H9 (cell line): ENCODE measurements around the gene PDHX. TPM values are rescaled to one million over a fixed set of nuclear protein-coding genes. Genes with fewer than 3 reads are reported as not detected.

Experiments
- DNase-seq: peaks from one replicate; pipeline ENCODE4 v3.0.0-alpha.2; 2017
- H2AFZ ChIP-seq: one replicate; pipeline ENCODE4 v1.6.1; 2013; ENCODE audit warnings: mild to moderate bottlenecking, low read length, control low read depth, moderate library complexity
- H2AK5ac ChIP-seq: 2 replicates; pipeline ENCODE4 v1.6.1; 2013; ENCODE audit warnings: low read length, control low read depth, mixed read lengths; ENCODE audit not compliant: insufficient read length
- H2BK120ac ChIP-seq: one replicate; pipeline ENCODE4 v1.6.1; 2013; ENCODE audit warnings: low read depth, mild to moderate bottlenecking, low read length, control low read depth, inconsistent platforms; ENCODE audit not compliant: poor library complexity, severe bottlenecking
- H2BK12ac ChIP-seq: 2 replicates; pipeline ENCODE4 v1.6.1; 2013; ENCODE audit warnings: low read length, control low read depth, mixed read lengths, low read depth; ENCODE audit not compliant: insufficient read length
- H2BK15ac ChIP-seq: 2 replicates; pipeline ENCODE4 v1.6.1; 2013; ENCODE audit warnings: low read depth, low read length, control low read depth
- H2BK20ac ChIP-seq: one replicate; pipeline ENCODE4 v1.6.1; 2013; ENCODE audit warnings: low read depth, mild to moderate bottlenecking, low read length, control low read depth, inconsistent platforms; ENCODE audit not compliant: poor library complexity, severe bottlenecking
- H2BK5ac ChIP-seq: 2 replicates; pipeline ENCODE4 v1.6.1; 2013; ENCODE audit warnings: low read length, control low read depth, mixed read lengths; ENCODE audit not compliant: insufficient read length
- H3K14ac ChIP-seq: 2 replicates; pipeline ENCODE4 v1.6.1; 2013; ENCODE audit warnings: low read length, control low read depth; ENCODE audit not compliant: insufficient read depth
- H3K18ac ChIP-seq: 2 replicates; pipeline ENCODE4 v1.6.1; 2013; ENCODE audit warnings: low read depth, mild to moderate bottlenecking, mixed read lengths, low read length, control low read depth; ENCODE audit not compliant: insufficient read length
- H3K23ac ChIP-seq: 2 replicates; pipeline ENCODE4 v1.6.1; 2013; ENCODE audit warnings: low read length, control low read depth, mixed read lengths, low read depth; ENCODE audit not compliant: insufficient read length
- H3K23me2 ChIP-seq: 2 replicates; pipeline ENCODE4 v1.6.1; 2013; ENCODE audit warnings: low read depth, mild to moderate bottlenecking, mixed read lengths, low read length, control low read depth; ENCODE audit not compliant: insufficient read length, poor library complexity, severe bottlenecking
- H3K27ac ChIP-seq: 2 replicates; pipeline ENCODE4 v1.5.1; 2013; ENCODE audit warnings: low read length, control low read depth, mixed read lengths, low read depth; ENCODE audit not compliant: insufficient read length
- H3K27me3 ChIP-seq: 2 replicates; pipeline ENCODE4 v1.6.1; 2013; ENCODE audit warnings: low read length, control low read depth, inconsistent platforms; ENCODE audit not compliant: insufficient read depth
- H3K4ac ChIP-seq: 2 replicates; pipeline ENCODE4 v1.6.1; 2013; ENCODE audit warnings: low read depth, mild to moderate bottlenecking, control low read depth, inconsistent platforms, low read length, moderate library complexity
- H3K4me1 ChIP-seq: 2 replicates; pipeline ENCODE4 v1.6.1; 2013; ENCODE audit warnings: low read length, control low read depth, inconsistent platforms; ENCODE audit not compliant: insufficient read depth
- H3K4me2 ChIP-seq: 2 replicates; pipeline ENCODE4 v1.6.1; 2013; ENCODE audit warnings: low read length, control low read depth, mixed read lengths; ENCODE audit not compliant: insufficient read length, insufficient read depth
- H3K56ac ChIP-seq: 2 replicates; pipeline ENCODE4 v1.6.1; 2013; ENCODE audit warnings: low read depth, mild to moderate bottlenecking, mixed read lengths, low read length, control low read depth; ENCODE audit not compliant: insufficient read length
- H3K79me1 ChIP-seq: 2 replicates; pipeline ENCODE4 v1.6.1; 2013; ENCODE audit warnings: low read depth, mild to moderate bottlenecking, moderate library complexity, low read length, control low read depth, inconsistent platforms; ENCODE audit not compliant: insufficient read depth, poor library complexity, severe bottlenecking
- H3K79me2 ChIP-seq: 2 replicates; pipeline ENCODE4 v1.6.1; 2013; ENCODE audit warnings: low read length, control low read depth, inconsistent platforms; ENCODE audit not compliant: insufficient read depth
- H3K9ac ChIP-seq: 2 replicates; pipeline ENCODE4 v1.6.1; 2013; ENCODE audit warnings: low read length, control low read depth, mixed read lengths; ENCODE audit not compliant: insufficient read length; ENCODE audit errors: extremely low read depth
- H3K9me3 ChIP-seq: one replicate; pipeline ENCODE4 v1.6.1; 2013; ENCODE audit warnings: low read depth, low read length, inconsistent platforms; ENCODE audit not compliant: control insufficient read depth
- H3T11ph ChIP-seq: one replicate; pipeline ENCODE4 v1.6.1; 2013; ENCODE audit warnings: mild to moderate bottlenecking, low read length, control low read depth, inconsistent platforms
- H4K20me1 ChIP-seq: one replicate; pipeline ENCODE4 v1.6.1; 2013; ENCODE audit not compliant: control insufficient read depth, insufficient read length, insufficient read depth
- H4K5ac ChIP-seq: 2 replicates; pipeline ENCODE4 v1.6.1; 2013; ENCODE audit warnings: low read depth, mild to moderate bottlenecking, mixed read lengths, low read length, control low read depth; ENCODE audit not compliant: insufficient read length
- H4K8ac ChIP-seq: replicated peaks from 2 replicates; pipeline ENCODE4 v1.6.1; 2013; ENCODE audit warnings: low read length, control low read depth, mixed read lengths, low read depth; ENCODE audit not compliant: insufficient read length
- H4K91ac ChIP-seq: 2 replicates; pipeline ENCODE4 v1.6.1; 2013; ENCODE audit warnings: low read depth, mild to moderate bottlenecking, moderate library complexity, mixed read lengths, low read length, control low read depth; ENCODE audit not compliant: insufficient read length
- H3K27ac Mint-ChIP-seq, 3 experiments: 2 replicates in 2 of 3; 3 replicates in 1 of 3; pipeline ENCODE4 v1.8.0; 2020 to 2021; ENCODE audit warnings: mixed read lengths in 3 of 3, mild to moderate bottlenecking in 1 of 3, moderate library complexity in 1 of 3
- H3K27me3 Mint-ChIP-seq: 2 replicates; pipeline ENCODE4 v1.8.0; 2021; ENCODE audit warnings: low read depth, mild to moderate bottlenecking, moderate library complexity, mixed read lengths
- H3K36me3 Mint-ChIP-seq, 3 experiments: 2 replicates in 2 of 3; 3 replicates in 1 of 3; pipeline ENCODE4 v1.8.0; 2020 to 2021; ENCODE audit warnings: low read depth in 3 of 3, mixed read lengths in 3 of 3; ENCODE audit not compliant: insufficient read depth in 1 of 3
- H3K4me1 Mint-ChIP-seq, 2 experiments: 2 replicates each; pipeline ENCODE4 v1.8.0; 2020; ENCODE audit warnings: mixed read lengths in 2 of 2
- H3K4me3 Mint-ChIP-seq, 2 experiments: 2 replicates in 1 of 2; 3 replicates in 1 of 2; pipeline ENCODE4 v1.8.0; 2020 to 2021; ENCODE audit warnings: mild to moderate bottlenecking in 2 of 2, mixed read lengths in 2 of 2, moderate library complexity in 1 of 2
- H3K9me3 Mint-ChIP-seq, 2 experiments: 2 replicates in 1 of 2; 3 replicates in 1 of 2; pipeline ENCODE4 v1.8.0; 2020; ENCODE audit warnings: mild to moderate bottlenecking in 2 of 2, mixed read lengths in 2 of 2, moderate library complexity in 1 of 2
- CTCF ChIP-seq: fragments of 200-600 bp; sonication (generic); conservative IDR thresholded peaks from 3 replicates; pipeline ENCODE4 v1.8.0; 2021; ENCODE audit warnings: antibody characterized with exemption, mild to moderate bottlenecking
- WGBS: extraction: QIAGEN DNeasy Blood & Tissue Kit; methylation state at CpG from one replicate; pipeline ENCODE4 v1.1.7; 2013; ENCODE audit warnings: missing lambda C conversion rate, low lambda C conversion rate, mixed read lengths; ENCODE audit not compliant: insufficient read length; ENCODE audit errors: extremely low coverage; 5-methylcytosine and 5-hydroxymethylcytosine counted together
- total RNA-seq: library from RNA; stranded (reverse); gene quantifications from 2 replicates; pipeline ENCODE4 v1.2.1, GENCODE V29; 2021

Gene PDHX
- total RNA-seq, 1 experiment from 2014 or later, result 40.1 TPM

- Histone ChIP-seq H3K79me2 (no peaks in the 10 kb centered on the region), H3K23me2 (no peaks in the 10 kb centered on the region), H3K4me2 (no peak overlapping the region), H4K91ac (no peak overlapping the region), H4K8ac (no peak overlapping the region), H3K9me3 (no peaks in the 10 kb centered on the region), H2AFZ (no peak overlapping the region), H3K27ac (no peak overlapping the region), H4K5ac (no peak overlapping the region), H3K4me1 (peaks cover 3% of the 10 kb centered on the region; the same call in 1 of the 2 replicates), H2AK5ac (no peak overlapping the region), H2BK120ac (no peak overlapping the region), H3K18ac (no peak overlapping the region), H3K4ac (no peak overlapping the region), H2BK12ac (no peak overlapping the region), H2BK20ac (no peak overlapping the region), H3K79me1 (no peaks in the 10 kb centered on the region), H2BK15ac (no peak overlapping the region), H3K9ac (no peak overlapping the region), H4K20me1 (no peaks in the 10 kb centered on the region), H3K27me3 (no peaks in the 10 kb centered on the region), H3K23ac (no peak overlapping the region), H2BK5ac (no peak overlapping the region), H3K56ac (no peak overlapping the region), H3K14ac (no peak overlapping the region), H3T11ph (no peak overlapping the region)
- Mint-ChIP-seq H3K27ac (no peak overlapping the region; a peak in 1 of 7 replicates), H3K27me3 (no peaks in the 10 kb centered on the region; the same call in 1 of the 2 replicates), H3K4me1 (peaks cover 11 to 14% of the 10 kb centered on the region in 2 experiments), H3K9me3 (peaks cover 0 to 5% of the 10 kb centered on the region in 2 experiments; a peak in 2 of 5 replicates), H3K4me3 (no peak overlapping the region), H3K36me3 (peaks cover 0 to 5% (median 1%) of the 10 kb centered on the region in 3 experiments; a peak in 2 of 7 replicates)
- DNase-seq, result no peak
- no CpG with 5 or more reads among the region's 4 CpGs for WGBS
- TF ChIP-seq CTCF, result no peak
These were observed 100.5 kb downstream of the PDHX start for GRCh38 chr11:35016916-35017315.
